HG03060 (cell line): Measurements from ENCODE around the gene FAM120A.

Experiments used
- ATAC-seq: cut with Tn5 transposase; IDR thresholded peaks from one replicate; pipeline ENCODE4 v1.9.1; 2021; ENCODE audit warnings: low read depth, moderate number of reproducible peaks; ENCODE audit not compliant: unreplicated experiment

FAM120A gene

DNA sequence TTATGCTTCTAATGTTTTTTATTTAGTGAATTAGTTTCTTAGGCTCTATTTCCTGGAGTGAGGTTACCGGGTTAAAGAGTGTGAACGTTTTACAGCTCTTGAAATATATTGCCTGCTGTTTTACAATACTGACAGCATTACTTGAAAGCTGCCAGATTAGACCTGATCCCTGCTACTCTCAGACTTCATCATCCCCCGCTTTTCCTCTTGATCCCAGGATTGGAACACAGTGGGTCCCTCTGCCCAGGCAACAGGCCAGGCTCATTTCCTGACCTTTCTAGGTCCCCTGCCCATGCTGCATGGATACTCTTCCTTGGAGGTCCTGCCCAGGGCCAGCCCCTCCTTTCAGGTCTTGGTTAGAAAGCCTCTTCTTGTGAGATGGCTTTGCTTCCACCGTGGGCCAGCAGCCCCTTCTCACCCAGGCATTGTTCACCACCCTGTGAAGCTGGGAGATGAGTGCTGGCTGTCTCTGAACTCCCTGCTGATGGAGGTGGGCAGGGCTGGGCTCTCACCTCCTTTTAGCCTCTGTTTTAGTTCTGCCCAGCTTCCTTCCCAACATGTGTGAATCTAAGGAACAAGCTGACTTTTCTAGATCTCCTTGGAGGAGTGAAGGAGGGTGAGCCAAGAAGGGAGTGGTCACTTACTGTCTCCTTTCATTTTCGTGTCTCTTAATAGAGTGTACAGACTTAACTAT, 17.4 kb downstream of the FAM120A start:
- ATAC-seq = no peak

DNA sequence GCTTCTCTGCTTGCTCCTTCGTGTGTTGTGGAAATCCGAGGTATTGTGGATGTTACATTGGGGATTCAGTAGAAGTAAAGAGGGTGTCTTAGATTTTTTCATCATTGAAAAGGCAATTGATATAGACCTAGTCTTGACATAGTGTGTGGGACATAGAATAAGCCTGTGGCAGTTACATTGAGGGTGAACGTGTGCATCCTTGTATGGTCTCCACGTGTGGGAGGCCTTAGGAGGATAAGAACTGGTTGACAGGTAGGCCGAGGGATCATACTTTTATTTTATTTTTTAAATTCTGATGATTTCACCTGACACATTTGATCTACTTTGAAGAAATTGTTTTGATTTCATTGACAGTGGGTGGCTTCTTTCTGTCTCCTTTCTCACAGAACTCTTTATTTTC, 18.9 kb downstream of the FAM120A start:
- ATAC-seq = no peak

DNA sequence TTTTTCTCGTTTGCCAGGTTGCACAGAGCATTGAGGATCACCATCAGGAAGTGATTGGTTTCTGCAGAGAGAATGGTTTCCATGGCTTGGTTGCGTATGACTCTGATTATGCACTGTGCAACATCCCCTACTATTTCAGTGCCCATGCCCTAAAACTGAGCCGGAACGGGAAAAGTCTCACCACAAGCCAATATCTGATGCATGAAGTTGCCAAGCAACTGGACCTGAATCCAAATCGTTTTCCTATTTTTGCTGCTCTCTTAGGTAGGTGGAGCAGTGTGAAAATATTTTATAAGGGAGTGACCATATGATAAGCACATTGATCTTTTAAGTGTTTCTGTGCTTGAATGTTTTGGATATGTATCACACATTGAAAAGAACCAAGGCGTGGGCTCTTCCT, 19.6 kb downstream of the FAM120A start:
- no peak for ATAC-seq

- ATAC-seq = no peak
These were observed 21.9 kb downstream of the FAM120A start for GRCh38 chr9:93473411-93473810.

DNA sequence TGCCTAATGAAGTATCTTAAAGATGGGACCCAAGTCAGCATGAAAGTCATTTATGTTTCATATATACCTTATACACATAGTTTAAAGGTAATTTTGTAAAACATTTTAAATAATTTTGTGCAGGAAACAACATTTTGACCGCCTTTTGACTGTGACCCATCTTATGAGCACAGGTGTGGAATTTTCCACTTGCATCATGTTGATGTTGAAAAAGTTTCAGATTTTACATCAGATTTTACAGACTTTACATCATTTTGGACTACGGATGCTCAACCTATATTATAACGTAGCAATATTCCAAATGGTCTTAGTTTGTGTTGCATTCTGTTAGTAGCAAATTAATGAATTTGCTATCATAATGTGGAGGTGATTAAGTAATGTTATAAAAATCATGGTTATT, 23.6 kb downstream of the FAM120A start:
- ATAC-seq = no peak

DNA sequence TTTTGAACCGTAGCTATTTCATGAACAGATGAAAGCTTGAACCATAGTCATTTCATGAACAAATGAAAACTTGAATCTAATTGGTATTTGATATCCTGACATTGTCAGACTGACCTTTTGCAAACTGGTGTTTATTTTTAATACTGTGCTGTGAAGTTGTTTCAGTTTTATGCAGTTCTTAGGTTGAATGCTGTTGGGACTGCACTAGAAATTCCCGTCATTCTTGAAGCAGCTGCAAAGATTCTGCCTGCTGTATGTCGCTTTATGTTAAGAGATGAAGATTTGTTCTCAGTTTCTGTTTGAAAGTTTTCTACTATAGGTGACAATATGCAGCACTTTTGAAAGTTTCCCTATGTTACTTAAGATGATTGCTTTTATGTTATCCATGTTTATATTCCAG, 24.4 kb downstream of the FAM120A start:
- ATAC-seq = no peak

- ATAC-seq = no peak
These were observed 25.4 kb downstream of the FAM120A start for GRCh38 chr9:93476924-93477323.

DNA sequence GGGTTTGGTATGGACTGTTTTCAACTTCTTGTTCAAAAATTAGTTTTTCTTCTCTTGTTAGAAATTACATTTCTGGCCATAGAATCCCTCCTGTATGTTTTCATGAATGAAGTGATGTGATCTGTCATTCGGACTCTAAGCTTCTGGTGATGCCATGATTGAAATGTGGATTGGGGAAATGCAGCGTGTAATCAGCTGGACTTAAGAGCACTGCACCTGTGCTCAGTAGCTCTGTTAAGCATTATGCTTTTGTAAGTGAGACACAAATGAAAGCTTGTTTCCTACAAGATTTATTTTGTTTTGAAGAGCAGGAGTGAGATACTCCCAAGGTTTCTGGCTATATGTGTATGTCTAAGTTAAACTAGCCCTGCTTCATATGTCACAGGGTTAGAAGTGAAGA, 25.9 kb downstream of the FAM120A start:
- no peak for ATAC-seq

- ATAC-seq = no peak
These were observed 28.2 kb downstream of the FAM120A start for GRCh38 chr9:93479726-93480125.

DNA sequence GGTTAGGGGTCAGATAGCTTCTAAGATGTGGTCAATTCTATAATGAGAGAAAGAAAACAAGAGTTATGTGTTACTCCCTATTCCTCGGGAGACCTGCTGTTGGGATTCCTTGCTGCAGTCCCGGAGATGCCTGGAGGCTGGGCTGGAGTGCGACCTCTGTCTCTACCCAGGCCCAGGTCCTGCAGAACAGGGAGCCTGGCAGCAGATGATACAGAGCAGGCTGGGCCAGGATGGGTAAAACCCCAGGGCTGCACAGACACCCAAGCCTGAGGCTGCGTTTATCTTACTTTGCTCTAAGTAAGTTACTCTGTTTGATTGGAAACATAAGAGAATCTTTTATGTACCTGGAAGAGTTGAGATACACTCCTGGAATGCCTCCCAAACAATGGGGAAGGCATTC, 28.8 kb downstream of the FAM120A start:
- no peak for ATAC-seq

- ATAC-seq = no peak
These were observed 29.3 kb downstream of the FAM120A start for GRCh38 chr9:93480728-93481324.

GRCh38 chr9:93483497-93483896, 32.0 kb downstream of the FAM120A start:
- ATAC-seq = no peak

DNA sequence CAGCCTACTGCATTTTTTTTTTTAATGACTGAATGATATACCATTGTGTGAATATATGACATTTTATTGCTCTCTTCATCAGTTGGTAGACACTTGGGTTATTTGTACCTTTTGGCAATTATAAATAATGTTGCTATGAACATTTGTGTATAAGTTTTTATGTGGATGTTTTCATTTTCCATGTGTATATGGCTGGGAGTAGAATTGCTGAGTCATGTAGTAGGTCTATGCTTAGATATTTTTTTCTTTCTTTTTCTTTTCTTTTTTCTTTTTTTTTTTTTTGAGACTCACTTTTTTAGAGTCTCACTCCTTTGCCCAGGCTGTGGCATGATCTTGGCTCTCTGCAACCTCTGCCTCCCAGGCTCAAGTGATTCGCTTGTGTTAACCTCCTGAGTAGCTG, 34.8 kb downstream of the FAM120A start:
- no peak for ATAC-seq

DNA sequence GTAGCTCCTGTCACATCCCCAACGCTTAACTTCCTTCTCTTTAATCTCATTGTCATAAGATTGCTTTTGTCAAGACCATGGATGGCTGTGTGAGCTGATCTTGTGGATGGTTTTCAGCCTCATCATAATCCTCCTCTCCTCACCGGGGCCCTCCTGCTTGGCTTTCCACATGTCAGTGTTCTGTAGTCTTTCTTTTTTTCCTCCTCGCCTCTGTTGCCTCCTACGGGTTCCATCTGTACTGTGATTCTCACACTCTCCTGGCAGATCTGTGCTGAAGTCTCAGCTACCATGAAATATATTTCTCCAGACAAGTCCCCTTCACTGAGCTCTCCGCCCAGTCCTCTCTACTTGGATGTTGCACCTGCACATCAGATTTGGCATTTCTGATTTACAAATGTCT, 36.8 kb downstream of the FAM120A start:
- no peak for ATAC-seq

DNA sequence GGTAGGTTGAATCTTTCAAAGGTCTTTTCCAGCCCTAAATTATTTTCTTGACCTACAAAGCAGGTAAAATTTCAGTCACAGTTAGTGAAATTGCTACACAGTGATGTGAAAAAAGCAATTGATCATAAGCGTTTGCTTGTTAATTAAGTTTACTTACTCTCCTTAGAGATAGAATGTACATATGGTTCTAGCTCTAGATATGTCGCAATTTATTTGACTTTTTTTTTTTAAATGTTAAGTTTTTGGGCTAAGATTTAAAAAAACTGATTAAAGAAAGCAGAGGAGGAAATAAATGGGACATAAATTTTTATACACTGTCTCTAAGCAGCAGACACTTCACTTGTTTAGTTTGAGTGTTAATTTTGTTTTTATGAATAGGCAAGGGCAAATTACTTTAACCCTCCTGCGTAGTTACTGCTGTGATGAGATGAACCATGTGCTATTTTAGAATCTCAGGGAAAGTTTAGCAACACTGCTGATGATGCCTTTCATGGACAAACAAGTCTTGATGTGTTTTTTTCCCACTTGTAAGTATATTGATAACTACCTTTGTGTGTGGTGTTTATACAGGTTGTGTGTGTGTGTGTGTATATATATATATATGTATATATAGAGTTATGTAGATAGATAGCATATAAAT, 40.2 kb downstream of the FAM120A start:
- no peak for ATAC-seq

DNA sequence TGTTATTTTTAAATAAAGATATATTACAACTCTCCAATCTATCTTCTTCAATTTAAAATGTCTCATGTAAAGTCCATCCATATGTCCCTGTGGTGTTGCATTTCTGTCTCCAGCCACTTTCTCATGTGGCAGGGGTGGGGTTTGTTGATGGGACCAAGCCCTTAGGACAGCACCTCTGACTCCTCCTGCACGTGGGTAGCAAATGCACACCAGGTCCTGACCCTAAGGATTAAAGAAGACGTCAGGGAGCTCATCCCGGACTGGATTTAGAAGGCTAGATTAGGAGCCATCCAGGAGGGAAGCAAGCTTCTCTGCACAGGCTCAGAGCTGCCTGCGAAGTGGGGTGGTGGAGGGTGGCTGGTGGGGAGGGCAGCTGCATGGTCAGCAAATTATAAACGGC, 40.8 kb downstream of the FAM120A start:
- no peak for ATAC-seq

- ATAC-seq = no peak
These were observed 42.5 kb downstream of the FAM120A start for GRCh38 chr9:93493949-93494348.

GRCh38 chr9:93496285-93496684, 44.8 kb downstream of the FAM120A start:
- ATAC-seq = no peak

GRCh38 chr9:93500571-93501298, 49.2 kb downstream of the FAM120A start:
- no peak for ATAC-seq

- no peak for ATAC-seq
These were observed 49.9 kb downstream of the FAM120A start for GRCh38 chr9:93501406-93501805.

GRCh38 chr9:93503381-93503780, 51.9 kb downstream of the FAM120A start:
- no peak for ATAC-seq
